GM19238 (cell line): ENCODE measurements around the gene YWHAH.

Experiments used
- DNase-seq: peaks from one replicate; pipeline ENCODE4 v3.0.0; 2011; ENCODE audit warnings: low spot score; ENCODE audit not compliant: insufficient read length

Gene YWHAH

GRCh38 chr22:31950226-31950625, 5.9 kb downstream of the YWHAH start:
- DNase-seq: no peak

GRCh38 chr22:31951194-31952093, 7.1 kb downstream of the YWHAH start:
- no peak for DNase-seq

DNA sequence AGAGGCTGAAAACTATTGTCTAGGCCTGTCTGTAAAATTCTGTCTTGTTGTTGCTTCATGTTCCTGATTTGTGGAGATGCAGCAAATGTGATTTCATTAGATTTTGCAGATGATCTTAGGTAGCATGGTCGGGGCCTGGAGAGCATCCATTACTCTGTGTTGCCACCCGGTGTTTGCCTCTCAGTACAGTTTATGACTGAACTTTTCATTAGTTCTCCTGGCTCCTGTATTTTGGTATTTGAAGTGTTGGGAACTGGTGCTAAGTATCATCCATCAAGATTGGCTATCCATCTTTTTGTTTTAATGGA, 7.7 kb downstream of the YWHAH start:
- DNase-seq: no peak

DNA sequence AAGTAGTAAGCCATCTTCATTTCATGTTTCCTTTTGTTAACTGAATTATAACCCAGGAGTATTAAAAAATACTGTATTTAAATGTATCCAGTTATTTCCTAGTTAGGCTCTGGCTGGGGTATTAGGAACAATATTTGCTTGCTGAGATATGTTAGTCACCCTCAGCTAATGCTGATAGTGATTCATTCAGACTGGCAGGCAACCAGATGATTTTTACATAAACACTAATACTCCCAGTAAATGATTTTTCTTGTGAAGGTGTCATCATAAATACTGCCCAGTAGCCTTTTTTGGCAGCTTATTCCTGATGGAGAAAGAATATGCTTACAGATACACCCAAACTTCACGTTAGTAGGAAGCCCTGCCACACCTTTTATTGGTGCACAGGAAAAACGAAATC, 8.1 kb downstream of the YWHAH start:
- DNase-seq: no peak

DNA sequence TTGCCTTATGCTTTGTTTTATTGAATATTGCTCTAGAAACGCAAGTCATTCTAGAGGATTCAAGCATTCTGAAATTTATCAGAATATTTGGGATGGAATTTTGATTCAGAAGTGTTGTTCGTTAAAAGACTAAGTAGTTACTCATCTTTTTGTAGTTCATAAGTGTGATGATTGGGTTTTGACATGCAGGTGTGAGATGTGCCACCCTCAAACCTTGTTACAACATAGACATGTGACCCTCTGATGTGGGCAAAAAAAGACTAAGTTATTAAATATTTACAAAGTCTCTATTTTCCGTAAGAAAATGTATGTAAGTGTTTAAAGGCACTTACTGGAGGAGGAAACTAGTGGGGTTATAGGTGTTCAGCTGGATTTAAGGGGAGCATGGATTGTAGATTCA, 8.9 kb downstream of the YWHAH start:
- DNase-seq: no peak

DNA sequence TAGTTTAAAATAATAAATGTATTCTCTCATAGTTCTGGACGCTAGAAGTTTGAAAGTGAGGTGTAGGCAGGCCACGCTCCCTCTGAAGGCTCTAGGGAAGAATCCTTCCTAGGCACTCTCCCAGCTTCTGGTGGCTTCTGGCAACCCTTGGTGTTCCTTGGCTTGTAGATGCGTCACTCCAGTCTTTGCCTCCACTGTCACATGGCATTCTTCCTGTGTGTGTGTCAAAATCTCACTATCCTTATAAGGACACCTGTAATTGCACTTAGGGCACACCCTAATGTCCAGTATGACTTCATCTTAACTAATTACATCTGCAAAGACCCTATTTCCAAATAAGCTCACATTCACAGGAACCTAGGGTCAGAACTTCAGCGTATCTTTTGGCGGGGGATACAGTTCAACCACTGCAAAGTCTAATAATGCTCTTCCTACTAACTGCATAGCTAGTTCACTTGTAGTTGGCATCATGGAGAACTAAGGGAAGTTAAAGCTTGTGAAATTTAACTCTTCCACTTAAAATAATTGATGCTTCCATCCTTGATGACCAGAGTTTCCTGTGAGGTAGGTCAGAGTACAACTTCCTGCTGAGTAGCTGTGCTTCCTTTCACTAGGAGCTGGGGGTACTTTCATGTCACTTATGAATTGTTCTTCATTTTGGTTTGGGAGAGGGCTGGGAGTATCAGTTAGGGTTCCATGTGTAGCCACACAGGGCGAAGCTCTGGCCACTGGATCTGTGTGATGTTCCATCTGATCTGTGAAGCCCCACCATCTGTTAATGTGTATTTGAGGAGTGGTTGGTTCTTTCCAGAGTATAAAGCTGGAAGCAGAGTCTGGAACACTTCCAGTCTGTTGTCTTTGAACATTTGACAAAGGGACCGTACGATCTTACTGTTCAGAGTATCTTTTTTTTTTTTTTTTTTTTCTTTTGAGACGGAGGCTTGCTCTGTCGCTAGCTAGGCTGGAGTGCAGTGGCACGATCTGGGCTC, 10.5 kb downstream of the YWHAH start:
- no peak for DNase-seq

- DNase-seq: no peak
These were observed 12.0 kb downstream of the YWHAH start for GRCh38 chr22:31956360-31956759.

- DNase-seq: no peak
These were observed 13.7 kb downstream of the YWHAH start for GRCh38 chr22:31957970-31958594.

DNA sequence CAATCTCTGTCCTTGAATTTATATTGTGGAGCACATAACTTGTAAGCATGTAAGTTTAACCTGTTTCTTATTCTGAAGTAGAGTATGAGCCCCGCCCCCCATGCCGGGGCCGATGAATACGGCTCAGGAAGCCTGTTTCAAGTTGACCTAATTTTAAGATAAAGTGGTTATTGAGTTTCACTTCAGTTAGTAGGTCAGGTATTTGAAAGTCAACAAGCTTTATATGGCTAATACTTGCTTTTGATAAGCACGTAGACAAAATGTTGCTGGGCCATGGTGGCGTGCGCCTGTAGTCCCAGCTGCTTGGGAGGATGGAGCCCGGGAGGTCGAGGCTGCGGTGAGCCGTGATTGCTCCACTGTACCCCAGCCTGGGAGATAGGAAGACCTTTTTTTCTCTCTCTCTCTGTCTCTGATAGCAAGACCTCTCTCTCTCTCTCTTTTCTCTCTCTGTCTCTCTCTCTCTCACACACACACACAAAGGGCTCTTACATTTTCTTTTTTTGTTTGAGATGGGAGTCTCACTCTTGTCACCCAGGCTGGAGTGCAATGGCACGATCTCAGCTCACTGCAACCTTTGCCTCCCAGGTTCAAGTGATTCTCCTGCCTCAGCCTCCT, 14.4 kb downstream of the YWHAH start:
- no peak for DNase-seq

GRCh38 chr22:31960767-31961166, 16.4 kb downstream of the YWHAH start:
- no peak for DNase-seq

GRCh38 chr22:31962387-31963125, 18.2 kb downstream of the YWHAH start:
- DNase-seq: no peak

- DNase-seq: no peak
These were observed 23.7 kb downstream of the YWHAH start for GRCh38 chr22:31968022-31968421.

DNA sequence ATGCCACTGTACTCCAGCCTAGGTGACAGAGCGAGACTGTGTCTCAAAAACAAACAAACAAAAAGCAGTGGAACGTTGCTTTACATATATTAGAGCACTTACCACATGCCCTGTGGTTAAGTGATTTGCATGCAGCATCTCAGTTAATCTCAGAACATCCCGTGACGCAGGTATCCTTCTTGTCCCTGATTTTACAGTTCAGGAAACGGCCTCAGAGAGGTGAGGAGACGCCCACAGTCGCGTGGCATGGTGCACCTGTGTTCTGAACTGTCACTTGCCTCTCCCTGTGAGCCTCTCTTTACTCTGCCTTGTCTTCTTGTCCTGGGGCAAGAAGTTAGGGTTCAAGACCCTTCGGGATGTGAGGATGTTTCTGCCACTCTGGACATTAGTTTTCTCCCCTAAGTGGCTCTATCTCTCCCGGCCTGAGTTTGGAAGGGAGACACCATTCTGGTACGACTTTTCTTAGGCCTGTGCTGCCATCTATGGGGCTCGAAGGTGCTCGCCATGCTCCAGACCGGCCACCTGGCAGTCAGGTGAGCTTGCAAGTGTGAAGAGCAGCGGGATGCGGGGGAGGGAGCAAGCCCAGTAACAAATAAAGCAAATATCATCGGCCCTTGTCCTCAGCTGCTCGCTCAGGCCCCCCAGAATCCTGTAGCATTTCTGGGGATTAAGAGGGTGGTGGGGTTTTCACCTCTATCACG, 25.6 kb downstream of the YWHAH start:
- DNase-seq: peak; percentile 62

DNA sequence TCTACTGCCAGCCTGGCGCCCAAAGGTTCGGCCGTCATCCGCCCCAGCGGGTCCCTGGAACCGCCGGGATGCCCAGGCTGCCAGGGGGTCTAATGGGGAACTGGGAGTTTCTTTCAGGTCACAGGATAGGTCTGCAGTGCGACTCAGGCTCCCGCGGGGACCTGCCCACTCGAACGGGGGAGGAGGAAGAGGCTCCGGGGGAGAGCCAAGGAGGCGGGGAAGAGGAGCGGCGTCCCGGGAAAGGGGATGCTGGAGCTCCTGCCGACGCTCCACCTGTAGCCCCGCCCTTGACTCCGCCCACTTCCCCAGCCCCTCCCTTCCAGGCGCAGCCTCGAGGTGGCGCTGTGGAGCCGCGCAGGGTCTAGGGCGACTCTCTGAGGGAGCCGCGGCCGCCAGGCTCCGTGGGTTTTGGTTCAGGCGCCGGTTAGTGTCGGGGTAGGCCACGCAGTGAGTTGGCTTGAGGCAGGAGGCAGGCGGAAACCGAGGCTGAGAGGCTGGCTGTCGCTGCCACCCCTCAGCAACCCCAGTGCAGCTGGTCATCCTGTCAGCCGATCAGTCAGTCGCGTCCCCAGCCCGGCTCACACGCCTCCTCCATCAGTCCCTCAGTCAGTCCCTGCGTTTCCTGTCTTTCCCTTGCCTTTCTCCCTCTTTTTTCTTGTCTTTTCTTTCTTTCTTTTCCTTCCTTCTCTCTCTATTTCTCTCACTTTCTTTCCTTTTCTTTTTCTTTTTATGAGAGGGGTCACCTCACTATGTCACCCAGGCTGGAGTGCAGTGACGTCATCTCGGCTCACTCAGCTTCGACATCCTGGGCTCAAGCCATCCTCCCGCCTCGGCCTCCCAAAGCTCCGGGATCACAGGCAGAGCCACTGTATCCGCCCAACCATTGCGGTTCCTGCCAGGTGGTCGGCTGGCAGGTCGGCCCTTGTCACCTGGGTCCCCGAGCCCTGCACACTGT, 26.4 kb downstream of the YWHAH start:
- DNase-seq: peak; percentile 81

DNA sequence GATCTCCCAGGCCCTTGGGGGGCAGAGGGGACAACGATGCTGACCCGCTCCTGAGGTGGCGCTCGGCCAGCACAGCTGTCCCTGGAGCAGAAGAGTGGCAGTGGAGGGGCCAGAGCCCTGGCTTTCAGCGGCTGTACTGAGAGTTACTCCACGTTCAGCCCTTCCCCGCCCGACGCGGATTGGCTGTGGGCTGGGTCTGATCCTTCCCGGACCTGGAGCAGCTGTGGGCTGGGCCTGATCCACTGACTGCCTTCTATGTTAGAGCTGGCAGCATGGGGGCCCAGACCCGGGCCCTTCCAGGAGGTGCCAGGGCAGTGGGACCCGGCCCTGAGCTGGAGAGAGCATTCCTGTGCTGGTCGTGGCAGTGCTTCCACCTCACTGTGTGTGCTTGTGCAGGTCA, 27.8 kb downstream of the YWHAH start:
- no peak for DNase-seq

GRCh38 chr22:31973739-31974138, 29.4 kb downstream of the YWHAH start:
- DNase-seq: no peak

GRCh38 chr22:31977141-31977841, 33.0 kb downstream of the YWHAH start:
- DNase-seq: peak; percentile 58

- DNase-seq: no peak
These were observed 33.6 kb downstream of the YWHAH start for GRCh38 chr22:31977939-31978338.
